GM12872 (cell line): ENCODE results near the gene TNMD.

Experiments used
- TF ChIP-seq, protein P1 (sequence below): IDR thresholded peaks from 3 replicates; pipeline ENCODE4 v1.5.1; 2011; ENCODE audit warnings: low read depth, mild to moderate bottlenecking, low read length, moderate library complexity; ENCODE audit not compliant: insufficient read depth

The TNMD gene

DNA sequence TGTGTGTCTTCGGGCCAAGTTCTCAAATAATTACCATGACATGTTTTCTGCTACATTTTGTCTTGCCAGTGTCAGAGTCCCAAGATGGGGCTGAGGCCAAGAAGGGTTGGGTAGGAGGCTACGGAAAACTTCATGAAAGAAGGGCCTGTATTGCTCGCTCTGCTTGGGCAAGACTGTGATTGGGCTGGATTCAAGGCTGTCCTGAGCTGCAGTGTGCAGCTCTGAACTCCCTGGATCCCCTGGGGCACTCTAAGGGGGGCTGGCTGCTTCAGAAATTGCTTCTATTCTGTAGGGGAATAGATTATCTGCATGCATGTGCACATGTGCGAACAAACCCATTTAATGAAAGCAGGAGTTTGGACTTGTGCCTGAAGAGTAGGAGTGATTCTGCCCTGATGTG is 38.3 kb downstream of the TNMD start:
- TF ChIP-seq, protein P1, sequence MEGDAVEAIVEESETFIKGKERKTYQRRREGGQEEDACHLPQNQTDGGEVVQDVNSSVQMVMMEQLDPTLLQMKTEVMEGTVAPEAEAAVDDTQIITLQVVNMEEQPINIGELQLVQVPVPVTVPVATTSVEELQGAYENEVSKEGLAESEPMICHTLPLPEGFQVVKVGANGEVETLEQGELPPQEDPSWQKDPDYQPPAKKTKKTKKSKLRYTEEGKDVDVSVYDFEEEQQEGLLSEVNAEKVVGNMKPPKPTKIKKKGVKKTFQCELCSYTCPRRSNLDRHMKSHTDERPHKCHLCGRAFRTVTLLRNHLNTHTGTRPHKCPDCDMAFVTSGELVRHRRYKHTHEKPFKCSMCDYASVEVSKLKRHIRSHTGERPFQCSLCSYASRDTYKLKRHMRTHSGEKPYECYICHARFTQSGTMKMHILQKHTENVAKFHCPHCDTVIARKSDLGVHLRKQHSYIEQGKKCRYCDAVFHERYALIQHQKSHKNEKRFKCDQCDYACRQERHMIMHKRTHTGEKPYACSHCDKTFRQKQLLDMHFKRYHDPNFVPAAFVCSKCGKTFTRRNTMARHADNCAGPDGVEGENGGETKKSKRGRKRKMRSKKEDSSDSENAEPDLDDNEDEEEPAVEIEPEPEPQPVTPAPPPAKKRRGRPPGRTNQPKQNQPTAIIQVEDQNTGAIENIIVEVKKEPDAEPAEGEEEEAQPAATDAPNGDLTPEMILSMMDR = no peak

DNA sequence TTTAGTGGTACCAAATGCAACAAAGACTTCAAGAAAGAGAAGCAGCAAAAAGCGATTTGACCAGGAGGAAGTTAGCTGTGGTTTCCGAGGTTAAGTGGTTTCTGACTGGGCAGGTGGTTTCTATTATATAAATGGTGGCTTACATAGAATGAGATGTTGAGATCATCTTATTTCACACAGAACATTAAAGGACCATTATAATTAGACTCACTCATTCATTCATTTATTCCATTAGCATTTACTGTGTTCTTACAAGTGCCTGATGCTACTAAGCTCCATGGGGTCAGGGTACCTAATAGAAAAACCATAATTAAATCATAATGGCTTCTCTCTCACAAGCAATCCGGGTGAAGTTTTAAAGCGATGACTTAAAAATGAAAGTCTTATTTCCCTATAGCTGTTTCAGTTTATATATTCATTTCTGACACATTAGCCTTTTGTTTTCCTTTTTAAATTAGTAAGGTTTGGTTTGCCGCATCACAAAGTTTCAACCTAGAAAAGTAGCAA is 41.3 kb downstream of the TNMD start:
- TF ChIP-seq, protein P1 = no peak

DNA sequence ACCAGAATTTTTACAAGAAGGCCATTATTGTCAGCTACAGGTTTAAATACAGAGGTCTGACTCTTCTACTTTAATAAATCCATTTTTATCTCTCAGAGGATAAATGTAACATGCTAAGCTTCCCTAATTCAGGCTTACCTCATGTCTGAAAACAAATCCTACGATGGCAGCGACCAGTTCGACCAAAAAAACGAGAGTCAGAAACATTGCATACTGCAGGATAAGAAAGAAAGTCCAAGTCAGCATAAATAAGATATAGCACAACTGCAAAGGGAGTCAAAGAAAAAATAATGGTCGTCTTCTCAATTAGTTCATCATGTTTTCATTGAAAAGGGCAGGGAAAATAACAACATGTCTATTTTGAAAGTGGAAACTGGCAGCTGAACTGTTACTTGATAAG is 50.3 kb downstream of the TNMD start:
- TF ChIP-seq, protein P1 = no peak

DNA sequence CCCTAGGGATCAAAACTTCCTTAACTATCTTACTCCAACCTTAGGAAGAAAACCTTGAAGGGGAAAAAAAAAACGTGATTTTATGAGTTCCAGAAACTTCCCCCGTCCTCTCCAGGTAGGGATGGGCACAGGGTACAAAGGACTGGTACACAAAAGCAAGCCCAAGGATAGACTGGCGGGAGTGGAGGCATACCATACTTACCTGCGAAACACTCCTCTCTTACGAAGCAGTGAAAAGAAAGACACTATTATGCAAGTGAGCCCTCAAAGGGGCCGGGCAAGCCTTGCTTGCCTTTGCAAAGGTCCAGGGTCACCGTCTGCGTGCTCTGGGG is 51.2 kb downstream of the TNMD start:
- TF ChIP-seq, protein P1 = no peak

DNA sequence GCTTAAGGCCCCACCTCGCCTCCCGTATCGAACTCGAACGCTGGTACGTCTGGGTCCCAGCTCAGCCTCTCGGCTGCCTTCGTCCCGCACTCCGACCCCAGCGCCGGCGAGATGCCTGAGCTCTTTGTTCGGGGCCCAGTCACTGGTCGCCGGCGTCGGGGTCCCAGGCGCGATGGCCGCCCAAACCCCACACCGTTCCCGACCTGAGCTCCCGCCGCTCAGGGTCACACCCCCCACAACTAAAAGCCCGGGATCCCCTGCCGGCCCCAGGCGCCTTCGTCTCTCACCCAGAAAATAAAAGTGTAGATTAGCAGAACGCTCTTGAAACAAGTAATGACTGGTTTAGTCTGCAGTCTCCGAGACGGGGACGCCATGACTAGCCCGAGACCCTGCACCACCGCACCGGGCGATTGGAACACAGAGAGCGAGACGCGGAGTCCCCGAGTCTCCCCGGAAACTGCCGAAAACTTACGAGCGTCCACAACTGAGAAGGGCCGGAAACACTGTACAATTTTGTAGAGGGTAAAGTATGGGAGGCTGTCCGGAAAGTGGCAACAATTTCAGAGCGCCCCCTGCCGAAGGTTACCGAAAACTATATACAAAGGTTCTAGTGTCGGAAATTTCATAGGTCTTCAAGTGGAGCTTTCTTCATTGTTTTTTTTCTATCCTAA is 51.7 kb downstream of the TNMD start, which contains the start of gene TSPAN6:
TSS of gene TSPAN6 (minus strand) at position 486 of the 671 bp plus-strand sequence. CDS start at position 374, 112 bp downstream.
- TF ChIP-seq, protein P1 = peak; percentile 41; the same call in 2 of the 3 replicates

DNA sequence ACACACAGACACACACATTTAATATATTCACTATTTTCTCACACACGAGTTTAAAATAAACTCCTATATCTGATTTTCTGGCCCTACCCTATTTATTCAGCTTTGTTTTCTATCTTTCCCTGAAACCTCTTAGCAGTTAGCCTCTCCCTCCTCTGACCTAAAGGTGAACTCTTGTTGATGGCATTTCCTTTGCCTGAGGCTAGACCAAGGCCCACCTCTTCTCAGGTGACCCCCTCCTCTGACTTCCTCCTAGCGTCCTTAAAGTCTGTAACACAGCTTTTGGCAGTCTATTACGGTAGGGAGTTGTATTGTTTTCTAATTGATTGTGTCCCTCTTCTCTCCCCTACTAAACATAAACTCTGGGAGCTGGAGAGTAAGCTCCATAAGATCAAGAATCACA is 57.6 kb downstream of the TNMD start:
- TF ChIP-seq, protein P1 = no peak

DNA sequence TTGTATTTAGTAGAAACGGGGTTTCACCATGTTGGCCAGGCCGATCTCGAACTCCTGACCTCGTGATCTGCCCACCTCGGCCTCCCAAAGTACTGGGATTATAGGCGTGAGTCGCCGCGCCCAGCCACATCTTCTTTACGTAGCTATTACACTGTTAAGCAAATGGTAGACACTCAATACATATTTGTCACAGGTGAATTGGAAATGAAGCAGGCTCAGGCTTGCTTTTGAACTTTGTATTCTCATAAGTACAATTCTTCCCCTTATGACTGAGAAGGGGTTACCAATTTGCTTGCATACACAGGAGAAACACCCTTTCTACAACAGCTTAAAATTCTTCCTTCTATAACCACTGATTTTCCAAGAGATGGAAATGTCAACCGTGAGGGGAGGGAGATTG is 58.5 kb downstream of the TNMD start:
- TF ChIP-seq, protein P1 = no peak
